Measurements from ENCODE around the gene VPS13D. TPM values are rescaled to one million over a fixed set of nuclear protein-coding genes. Genes with fewer than 3 reads are reported as not detected.
A peak's percentile ranks its signal among the peaks of the same experiment; 100 is the strongest.

The VPS13D gene
- 28.3 and 30.7 TPM in 2 replicates for total RNA-seq

GRCh38 chr1:12229835-12230548, at the start of gene VPS13D:
Gene VPS13D, plus strand, starts transcription at chr1:12230030. Its CDS starts 4,237 bp downstream, at chr1:12234267.

Small RNA genes within 50 kb of the gene (small RNA-seq; reads per million reads assigned to genes)
- not detected for gene MIR4632
- 1.4 reads per million, percentile 71 among the genes with 10 or more reads in this experiment for gene RF00156
- not detected for gene SNORA59A

Other genes with a start within 250 kb of the VPS13D start
- 47.4 and 61.6 TPM in 2 replicates for gene MFN2, start 249.6 kb upstream of the VPS13D start, total RNA-seq
- gene MIIP, start 210.5 kb upstream of the VPS13D start, total RNA-seq, result 23.1 and 24.4 TPM in 2 replicates
- gene TNFRSF8, start 166.7 kb upstream of the VPS13D start, total RNA-seq, result under 0.01 TPM in 1 of 2 replicates, not detected in the other
- gene TNFRSF1B, start 63.0 kb upstream of the VPS13D start, total RNA-seq, result 16.5 and 21.7 TPM in 2 replicates

Measured in subcutaneous preadipocyte (primary cell).